ENCODE data around the gene ANKH. TPM values are rescaled to one million over a fixed set of nuclear protein-coding genes. Genes with fewer than 3 reads are reported as not detected.

The ANKH gene
- total RNA-seq, 6 donors from 2014 or later = 17.2 to 66.7 (median 24.5) TPM

- H3K4me3 ChIP-seq = no peak overlapping the region
- no peak for TF ChIP-seq EP300 (IDR thresholded peaks at IDR 0.05)
- no peaks in the 10 kb centered on the region for H3K27me3 ChIP-seq
- WGBS, 2 donors = 93% methylated on average over 4 of the region's 4 CpGs
- H3K36me3 ChIP-seq = no peaks in the 10 kb centered on the region
- DNase-seq = no peak
- H3K4me1 ChIP-seq = no peaks in the 10 kb centered on the region
- no peak overlapping the region for H3K27ac ChIP-seq
- H3K9me3 ChIP-seq = no peaks in the 10 kb centered on the region
- ATAC-seq (ENCODE audit: low FRiP score in 2 of 2) = no peak
Observed at GRCh38 chr5:14783691-14784090, 87.9 kb downstream of the ANKH start.

GRCh38 chr5:14782591-14782990 lies 89.0 kb downstream of the ANKH start:
- no peaks in the 10 kb centered on the region for H3K4me1 ChIP-seq
- no peaks in the 10 kb centered on the region for H3K9me3 ChIP-seq
- WGBS, 2 donors = 92 to 98% methylated on average over 5 of the region's 5 CpGs
- H3K4me3 ChIP-seq = no peak overlapping the region
- H3K27ac ChIP-seq = no peak overlapping the region
- no peak for DNase-seq
- ATAC-seq (ENCODE audit: low FRiP score in 2 of 2) = no peak
- TF ChIP-seq, protein P1, sequence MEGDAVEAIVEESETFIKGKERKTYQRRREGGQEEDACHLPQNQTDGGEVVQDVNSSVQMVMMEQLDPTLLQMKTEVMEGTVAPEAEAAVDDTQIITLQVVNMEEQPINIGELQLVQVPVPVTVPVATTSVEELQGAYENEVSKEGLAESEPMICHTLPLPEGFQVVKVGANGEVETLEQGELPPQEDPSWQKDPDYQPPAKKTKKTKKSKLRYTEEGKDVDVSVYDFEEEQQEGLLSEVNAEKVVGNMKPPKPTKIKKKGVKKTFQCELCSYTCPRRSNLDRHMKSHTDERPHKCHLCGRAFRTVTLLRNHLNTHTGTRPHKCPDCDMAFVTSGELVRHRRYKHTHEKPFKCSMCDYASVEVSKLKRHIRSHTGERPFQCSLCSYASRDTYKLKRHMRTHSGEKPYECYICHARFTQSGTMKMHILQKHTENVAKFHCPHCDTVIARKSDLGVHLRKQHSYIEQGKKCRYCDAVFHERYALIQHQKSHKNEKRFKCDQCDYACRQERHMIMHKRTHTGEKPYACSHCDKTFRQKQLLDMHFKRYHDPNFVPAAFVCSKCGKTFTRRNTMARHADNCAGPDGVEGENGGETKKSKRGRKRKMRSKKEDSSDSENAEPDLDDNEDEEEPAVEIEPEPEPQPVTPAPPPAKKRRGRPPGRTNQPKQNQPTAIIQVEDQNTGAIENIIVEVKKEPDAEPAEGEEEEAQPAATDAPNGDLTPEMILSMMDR (IDR thresholded peaks at IDR 0.05) = no peak
- TF ChIP-seq EP300 (IDR thresholded peaks at IDR 0.05) = no peak
- TF ChIP-seq POLR2AphosphoS5 (IDR thresholded peaks at IDR 0.05) = no peak
- TF ChIP-seq POLR2A (IDR thresholded peaks at IDR 0.05) = no peak
- H3K27me3 ChIP-seq = no peaks in the 10 kb centered on the region
- no peaks in the 10 kb centered on the region for H3K36me3 ChIP-seq

DNA sequence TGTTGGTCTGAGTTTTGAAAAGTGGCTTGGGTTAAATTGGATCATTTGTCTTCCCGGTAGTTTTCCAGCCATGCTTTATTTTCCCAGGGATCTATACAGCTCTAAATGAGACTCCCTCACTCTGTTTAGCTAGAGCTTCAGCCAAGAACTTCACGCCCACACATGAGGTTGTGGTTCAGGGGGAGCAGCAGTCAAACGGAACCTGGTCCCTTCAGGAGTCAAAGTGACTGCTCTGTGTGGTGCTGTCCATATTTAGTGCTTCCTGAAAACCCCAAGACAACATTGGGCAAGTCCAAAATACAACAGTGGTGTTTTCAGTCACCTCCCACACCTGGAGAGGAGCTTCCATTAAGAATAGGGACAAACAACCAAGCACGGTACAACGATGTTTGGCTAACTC lies 90.5 kb downstream of the ANKH start:
- TF ChIP-seq, protein P1 (IDR thresholded peaks at IDR 0.05) = no peak
- TF ChIP-seq EP300 (IDR thresholded peaks at IDR 0.05) (no peak), POLR2AphosphoS5 (IDR thresholded peaks at IDR 0.05) (no peak), POLR2A (IDR thresholded peaks at IDR 0.05) (no peak)
- WGBS, 2 donors = 85 to 87% methylated on average over 5 of the region's 5 CpGs
- Histone ChIP-seq H3K27ac (no peak overlapping the region), H3K36me3 (no peaks in the 10 kb centered on the region), H3K27me3 (no peaks in the 10 kb centered on the region), H3K4me1 (no peaks in the 10 kb centered on the region), H3K4me3 (no peak overlapping the region), H3K9me3 (no peaks in the 10 kb centered on the region)
- DNase-seq (no peak), ATAC-seq (ENCODE audit: low FRiP score in 2 of 2) (no peak)

DNA sequence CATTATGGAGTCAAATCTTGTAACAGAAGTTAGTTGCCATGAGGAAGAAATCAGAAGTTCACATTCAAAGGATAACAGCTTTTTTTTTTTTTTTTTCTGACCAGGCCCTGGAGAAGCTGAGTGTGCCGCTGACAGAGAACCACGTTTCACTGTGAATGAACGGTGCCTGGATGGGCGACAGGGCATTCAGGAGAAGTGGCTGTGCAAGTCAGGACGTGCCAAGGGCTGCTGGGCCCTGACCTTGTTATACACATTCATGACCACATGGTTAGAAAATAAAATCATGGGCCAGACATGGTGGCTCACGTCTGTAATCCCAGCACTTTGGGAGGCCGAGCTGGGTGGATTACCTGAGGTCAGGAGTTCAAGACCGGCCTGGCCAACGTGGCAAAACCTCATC lies 91.6 kb downstream of the ANKH start:
- TF ChIP-seq POLR2A (IDR thresholded peaks at IDR 0.05) = no peak
- no peak for TF ChIP-seq POLR2AphosphoS5 (IDR thresholded peaks at IDR 0.05)
- TF ChIP-seq, protein P1 (IDR thresholded peaks at IDR 0.05) = no peak
- no peak for TF ChIP-seq EP300 (IDR thresholded peaks at IDR 0.05)
- DNase-seq (no peak), ATAC-seq (ENCODE audit: low FRiP score in 2 of 2) (no peak)
- Histone ChIP-seq H3K9me3 (no peaks in the 10 kb centered on the region), H3K27me3 (no peaks in the 10 kb centered on the region), H3K4me1 (peaks cover 0 to 7% (median 3%) of the 10 kb centered on the region in 4 donors), H3K36me3 (no peaks in the 10 kb centered on the region), H3K27ac (no peak overlapping the region), H3K4me3 (no peak overlapping the region)
- WGBS, 2 donors = 85 to 92% methylated on average over 9 of the region's 9 CpGs

GRCh38 chr5:14778792-14779070 lies 92.8 kb downstream of the ANKH start:
- ATAC-seq (ENCODE audit: low FRiP score in 2 of 2) (no peak), DNase-seq (no peak)
- 80 to 85% methylated on average over 4 of the region's 4 CpGs for WGBS, 2 donors
- no peaks in the 10 kb centered on the region for H3K9me3 ChIP-seq
- no peak overlapping the region for H3K27ac ChIP-seq
- H3K4me1 ChIP-seq = peaks cover 0 to 7% (median 3%) of the 10 kb centered on the region in 4 donors
- no peaks in the 10 kb centered on the region for H3K36me3 ChIP-seq
- TF ChIP-seq, protein P1 (IDR thresholded peaks at IDR 0.05) = no peak
- no peak for TF ChIP-seq POLR2AphosphoS5 (IDR thresholded peaks at IDR 0.05)
- no peak for TF ChIP-seq POLR2A (IDR thresholded peaks at IDR 0.05)
- no peak for TF ChIP-seq EP300 (IDR thresholded peaks at IDR 0.05)
- H3K4me3 ChIP-seq = no peak overlapping the region
- H3K27me3 ChIP-seq = no peaks in the 10 kb centered on the region
